Posterior vena cava (tissue), 2 donors: ENCODE measurements around the gene SCARF1. TPM values are rescaled to one million over a fixed set of nuclear protein-coding genes. Genes with fewer than 3 reads are reported as not detected.

Source experiments
- DNase-seq: peaks from one replicate; pipeline ENCODE4 v3.0.0-alpha.2; 2020; ENCODE audit warnings: low spot score
- intact Hi-C, 2 donors: fragments of 100-400 bp; cut with DNase I; formaldehyde crosslinking; loops; one replicate each; pipeline versions ENCODE4 v1.14.1 to v1.14.2; 2022 to 2023
- total RNA-seq, 2 donors: library from RNA; stranded (reverse); fragmentation: NEBNext Ultra II Directional; extraction: Animal tissue kit (Norgen Biotek cat#: 25700); gene quantifications; one replicate each; pipeline ENCODE4 v1.2.1, GENCODE V29; 2021
- donor health status: DM: yes; HTN: yes; CAD: no.
- donor health status: DM: yes; HTN: yes; CAD: no.

The SCARF1 gene
- total RNA-seq, 2 donors from 2014 or later, result 13.0 to 13.9 TPM

- intact Hi-C loops, result no loop called here
- no peak for DNase-seq
Observed at GRCh38 chr17:1636732-1637285, 8.7 kb downstream of the SCARF1 start.

DNA sequence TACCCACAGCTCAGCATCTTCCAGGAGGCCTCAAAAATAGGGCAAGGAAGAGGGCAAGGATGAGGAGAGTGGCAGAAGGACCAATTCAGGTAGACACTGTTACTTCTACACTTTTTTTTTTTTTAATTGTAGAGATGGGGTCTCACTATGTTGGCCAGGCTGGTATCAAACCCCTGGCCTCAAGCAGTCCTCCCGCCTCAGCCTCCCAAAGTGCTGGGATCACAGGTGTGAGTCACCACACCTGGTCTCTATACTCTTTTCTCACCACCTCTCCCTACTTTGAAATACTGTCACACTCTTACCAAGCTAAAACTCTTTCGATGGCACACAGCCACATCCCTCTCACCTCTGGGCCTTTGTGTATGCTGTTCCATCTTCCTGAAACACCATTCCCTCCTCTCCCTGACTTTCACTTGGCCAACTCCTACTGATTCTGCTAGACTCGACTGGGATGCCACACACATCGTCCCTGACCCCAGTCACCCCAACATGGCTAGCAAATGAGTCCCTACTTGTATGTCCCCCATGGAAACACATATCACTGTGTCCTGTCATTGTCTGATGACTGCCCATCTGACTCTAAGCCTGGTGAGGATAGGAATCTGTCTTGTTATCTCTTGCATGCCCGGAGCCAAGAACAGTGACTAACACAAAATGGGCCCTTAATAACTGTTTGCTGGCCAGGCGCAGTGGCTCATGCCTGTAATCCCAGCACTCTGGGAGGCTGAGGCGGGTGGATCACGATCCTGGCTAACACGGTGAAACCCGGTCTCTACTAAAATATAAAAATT is 9.7 kb downstream of the SCARF1 start:
- intact Hi-C loops, result no loop called here
- no peak for DNase-seq

DNA sequence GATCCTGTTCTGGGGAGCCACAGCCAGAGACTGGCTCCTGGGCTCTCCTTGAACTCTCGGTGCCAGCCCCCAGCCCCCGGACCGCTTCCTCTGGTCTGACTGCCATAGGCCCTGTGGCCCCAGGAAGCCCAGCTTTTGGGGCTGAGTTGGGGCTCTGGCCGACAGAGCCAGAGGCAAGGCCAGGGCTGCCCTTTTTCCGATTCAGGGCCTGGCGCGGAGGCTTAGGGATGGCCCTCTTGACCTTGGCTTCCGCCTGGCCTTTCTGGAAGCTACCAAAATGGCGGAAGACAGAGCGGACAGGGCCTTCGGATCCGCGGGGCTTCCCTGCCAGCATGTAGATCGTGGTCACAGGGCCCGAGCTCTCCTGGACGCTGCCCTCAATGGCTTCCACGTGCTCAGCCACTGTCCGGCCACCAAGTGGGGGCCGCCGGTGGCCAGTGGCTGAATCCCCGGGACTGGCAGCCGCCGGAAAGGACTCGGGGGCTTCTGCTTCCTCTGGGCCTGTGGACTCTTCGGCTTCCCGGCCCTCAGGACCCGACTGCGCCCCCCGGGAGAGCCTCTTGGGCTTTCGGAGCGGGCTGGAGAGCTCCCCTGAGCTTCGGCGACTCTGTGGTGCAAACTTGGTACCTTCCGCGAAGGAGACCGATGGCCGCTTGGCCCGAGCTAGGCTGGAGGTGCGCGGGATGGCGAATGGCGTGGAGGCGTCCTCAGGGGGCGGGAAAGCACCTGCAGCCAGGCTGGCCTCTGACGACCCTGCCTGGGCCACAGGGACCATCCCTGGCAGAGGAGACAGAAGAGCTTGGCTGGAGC is 10.5 kb downstream of the SCARF1 start:
- intact Hi-C loops, result no loop called here
- DNase-seq, result no peak

DNA sequence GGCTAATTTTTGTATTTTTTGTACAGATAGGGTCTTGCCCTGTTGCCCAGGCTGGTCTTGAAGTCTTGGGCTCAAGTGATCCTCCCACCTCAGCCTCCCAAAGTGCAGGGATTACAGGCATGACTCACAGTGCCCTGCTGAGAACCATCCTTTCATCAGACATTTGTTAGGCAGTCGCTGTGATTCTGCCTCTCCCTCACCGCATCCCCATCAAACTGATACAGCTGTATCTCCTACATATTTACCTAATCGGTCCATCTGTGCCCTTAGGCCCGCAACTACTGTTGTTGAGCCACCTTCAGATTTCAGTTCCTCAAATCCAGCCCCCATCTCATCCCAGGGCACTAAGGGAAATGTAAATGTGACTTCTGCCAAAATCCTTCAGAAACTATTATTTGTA is 14.9 kb downstream of the SCARF1 start:
- DNase-seq, result no peak
- intact Hi-C loops, result no loop called here

DNA sequence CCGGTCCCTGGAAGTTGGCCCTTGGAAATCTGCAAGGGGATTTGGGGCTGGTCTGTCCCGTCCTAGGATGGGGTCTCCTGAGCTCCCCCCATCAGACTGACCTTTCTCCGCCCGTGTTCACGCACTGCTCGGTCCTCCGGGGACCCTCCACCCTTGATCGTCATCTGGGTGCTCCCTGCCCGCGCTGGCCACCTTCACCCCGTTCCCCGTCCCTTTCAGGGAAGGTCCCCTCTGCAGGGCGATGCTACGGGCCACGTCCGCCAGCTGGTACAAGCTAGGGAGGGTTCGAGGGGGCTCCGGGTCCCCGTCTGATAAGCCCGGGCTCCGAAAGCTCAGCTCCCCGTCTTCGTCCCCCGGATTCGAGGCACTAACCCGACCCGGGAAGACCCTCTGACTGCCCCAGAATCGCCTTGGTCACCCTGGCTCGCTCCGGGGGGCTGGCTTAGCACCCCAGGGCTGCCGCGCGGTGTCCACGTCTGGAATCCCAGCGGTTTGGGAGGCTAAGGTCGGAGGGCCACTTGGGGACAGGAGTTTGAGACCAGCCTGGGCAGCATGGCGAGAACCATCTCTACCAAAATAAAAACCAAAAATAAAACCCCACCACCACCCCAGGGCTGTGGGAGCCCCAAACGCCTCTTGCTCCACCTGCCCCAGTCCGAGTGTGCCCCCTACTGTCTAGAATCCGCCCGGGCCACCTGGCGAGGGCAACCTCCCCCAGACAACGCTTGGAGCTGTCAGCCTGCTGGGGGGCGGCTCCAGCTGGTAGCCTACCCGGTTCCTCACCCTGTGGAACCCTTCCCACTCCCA is 15.8 kb downstream of the SCARF1 start:
- DNase-seq, result no peak

DNA sequence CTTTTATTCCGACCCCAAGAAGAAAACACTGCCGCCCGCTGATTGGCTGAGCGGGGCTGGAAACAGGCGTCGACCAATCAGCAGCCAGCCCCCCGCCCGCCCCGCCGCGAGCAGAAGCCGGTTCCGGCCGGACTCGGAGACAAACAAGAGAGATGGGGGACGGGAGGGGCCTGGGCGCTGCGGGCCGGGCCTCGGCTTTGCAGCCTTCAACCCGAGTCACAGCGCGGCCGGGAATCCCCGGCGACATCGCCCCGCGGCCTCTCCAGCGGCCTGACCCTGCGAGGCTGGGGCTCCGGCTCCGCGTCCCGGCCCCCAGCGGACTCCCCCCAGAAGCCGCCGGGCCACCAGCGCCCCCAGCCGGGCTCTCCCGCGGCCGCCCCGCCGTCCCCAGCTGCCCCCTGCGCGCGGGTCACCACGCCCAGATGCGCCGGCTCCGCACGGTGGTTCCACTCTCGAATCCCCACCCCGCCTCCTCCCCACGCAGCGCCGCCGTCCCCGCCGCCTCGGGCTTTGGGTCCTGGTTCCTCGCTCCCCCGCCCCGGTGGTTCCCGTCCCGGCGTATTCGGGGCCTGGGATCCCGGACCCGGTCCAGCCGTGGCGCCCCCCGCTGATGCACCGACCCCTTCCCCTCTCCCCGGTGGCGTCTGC is 16.6 kb downstream of the SCARF1 start:
- intact Hi-C loops, result loop anchor here (5.0 kb wide), 2 partner anchors 37 to 52 kb away; no protein-coding TSS in a partner anchor
- DNase-seq, result peak; percentile 98

More for the DNA sequence above, 15.8 kb downstream of the SCARF1 start:
- intact Hi-C loops, result loop anchor here (5.0 kb wide), 2 partner anchors 37 to 52 kb away; no protein-coding TSS in a partner anchor

GRCh38 chr17:1627982-1628855 is 17.3 kb downstream of the SCARF1 start, which contains the start of gene SLC43A2:
SLC43A2 (minus strand) TSS chr17:1628834; CDS start chr17:1627874, 960 bp downstream.
- intact Hi-C loops, result loop anchor here (5.0 kb wide), 2 partner anchors 36 to 51 kb away; no protein-coding TSS in a partner anchor
- peak; percentile 95 for DNase-seq

DNA sequence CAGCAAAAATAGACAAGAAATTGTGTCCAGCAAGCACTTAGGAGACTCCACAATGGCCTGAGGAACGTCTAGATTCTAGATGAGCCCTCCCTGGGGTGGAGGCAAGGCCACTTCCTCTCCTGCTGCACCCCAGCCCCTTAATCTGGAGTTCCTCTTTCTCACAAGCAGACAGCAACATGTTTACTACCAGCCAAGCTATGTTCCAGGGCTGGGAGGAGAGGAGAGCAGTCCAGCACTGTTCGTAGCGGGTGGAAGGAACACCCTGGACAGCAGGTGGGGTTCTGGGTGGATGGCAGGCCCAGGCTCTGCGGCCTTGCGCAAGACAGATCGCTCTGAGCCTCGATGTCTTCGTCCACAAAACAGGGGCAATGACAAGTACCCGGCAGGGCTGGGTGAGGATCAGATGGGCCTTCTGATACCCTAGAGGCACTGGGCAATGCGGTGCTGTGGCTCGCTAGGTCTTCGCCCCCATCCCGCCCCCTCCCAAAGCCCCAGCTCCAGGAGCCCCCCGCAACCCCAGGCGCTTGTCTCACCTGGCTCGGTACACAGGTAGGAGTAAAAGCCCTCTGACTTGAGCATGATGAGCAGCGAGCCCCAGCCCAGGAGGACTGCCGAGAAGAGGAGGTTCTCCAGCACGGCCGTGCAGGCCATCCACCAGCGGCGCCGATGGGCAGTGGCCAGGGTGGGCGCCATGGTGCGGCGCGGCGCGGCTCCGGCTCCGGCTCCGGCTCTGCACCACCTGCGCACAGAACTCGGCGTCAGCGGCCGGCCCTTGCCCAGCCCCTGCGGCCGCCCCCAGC is 18.1 kb downstream of the SCARF1 start:
- intact Hi-C loops, result loop anchor here (5.0 kb wide), 2 partner anchors 35 to 50 kb away; no protein-coding TSS in a partner anchor
- no peak for DNase-seq

- intact Hi-C loops, result loop anchor here (1.0 to 5.0 kb wide), 3 partner anchors 30 to 49 kb away; no protein-coding TSS in a partner anchor
Observed at GRCh38 chr17:1626333-1626732, 19.2 kb downstream of the SCARF1 start.

DNA sequence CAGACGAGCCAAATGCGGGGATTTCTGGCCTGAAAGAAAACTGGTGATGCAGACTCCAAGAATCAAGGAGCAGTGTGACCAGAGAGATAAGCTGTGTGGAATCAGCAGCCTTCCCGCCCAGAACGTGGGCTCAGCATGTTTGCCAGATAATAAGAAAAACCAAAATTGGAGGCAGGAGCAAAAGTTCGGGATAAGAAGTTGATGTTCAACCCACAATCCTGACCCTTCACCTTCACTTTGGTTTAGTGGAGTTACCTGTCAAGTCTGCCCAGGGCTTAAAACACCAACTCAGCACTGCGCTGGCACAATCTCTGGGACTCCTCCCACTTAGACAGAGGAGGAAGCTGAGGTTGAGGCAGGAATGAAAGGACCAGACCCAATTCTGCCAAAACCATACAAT is 20.0 kb downstream of the SCARF1 start:
- DNase-seq, result no peak
- intact Hi-C loops, result loop anchor here (5.0 kb wide), 2 partner anchors 33 to 48 kb away; no protein-coding TSS in a partner anchor

More at GRCh38 chr17:1626333-1626732, 19.2 kb downstream of the SCARF1 start:
- DNase-seq, result no peak

DNA sequence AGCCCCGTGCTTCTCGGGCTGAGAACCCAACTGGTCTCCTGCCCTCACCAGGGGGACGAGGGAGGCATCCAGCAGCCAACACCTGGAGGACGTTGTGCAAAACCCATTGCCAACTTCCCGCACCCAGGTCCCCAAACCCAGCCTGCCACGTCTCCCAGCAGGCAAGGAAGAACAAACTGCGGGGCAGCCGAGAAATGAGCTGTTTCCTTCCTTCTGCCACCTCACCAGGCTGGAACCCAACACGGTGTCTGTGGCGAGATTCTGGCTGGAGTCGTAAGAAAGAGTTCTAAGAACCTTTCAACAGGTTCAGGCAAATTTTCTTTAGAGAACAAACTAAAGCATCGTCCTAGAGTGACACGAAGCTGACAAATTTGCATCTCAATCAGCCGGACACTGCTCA is 20.5 kb downstream of the SCARF1 start:
- DNase-seq, result no peak
- intact Hi-C loops, result loop anchor here (5.0 kb wide), 2 partner anchors 33 to 48 kb away; no protein-coding TSS in a partner anchor

- intact Hi-C loops, result loop anchor here (5.0 kb wide), 2 partner anchors 32 to 47 kb away; no protein-coding TSS in a partner anchor
- no peak for DNase-seq
Observed at GRCh38 chr17:1624650-1625049, 20.9 kb downstream of the SCARF1 start.

- DNase-seq, result no peak
- intact Hi-C loops, result no loop called here
Observed at GRCh38 chr17:1623057-1623630, 22.4 kb downstream of the SCARF1 start.

DNA sequence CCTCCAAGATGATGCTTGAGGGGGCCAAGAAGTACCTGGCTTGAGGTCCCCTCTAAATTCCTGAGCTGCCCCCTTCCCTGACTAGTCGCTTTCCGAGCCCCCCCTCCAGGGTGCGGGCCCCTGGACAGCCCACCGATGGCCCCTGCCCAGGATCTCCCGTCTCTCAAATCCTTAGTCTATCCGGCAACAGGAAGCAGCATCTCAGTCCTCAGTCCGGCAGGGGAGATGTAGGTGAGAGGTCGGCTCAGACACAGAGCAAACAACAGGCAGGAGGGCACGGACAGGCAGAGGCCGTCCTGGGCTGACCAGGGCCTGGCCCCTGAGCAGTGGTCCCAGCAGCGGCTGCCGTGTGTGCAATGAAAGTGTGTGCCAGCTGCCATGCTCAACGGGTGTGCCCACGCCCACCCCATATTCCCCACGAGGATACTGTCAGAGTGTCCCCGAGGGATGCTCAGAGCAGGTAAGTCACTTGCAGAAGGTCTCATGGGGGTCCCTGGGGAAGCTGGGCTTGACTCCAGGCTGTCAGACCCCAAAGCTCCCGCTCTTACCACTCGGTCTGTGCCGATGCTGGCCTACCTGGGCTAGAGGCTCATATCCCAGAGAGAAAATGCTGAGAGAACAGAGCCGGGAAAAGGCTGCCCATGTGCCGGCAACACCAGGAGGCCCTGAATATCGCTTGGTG is 24.1 kb downstream of the SCARF1 start:
- intact Hi-C loops, result no loop called here
- no peak for DNase-seq

GRCh38 chr17:1620486-1620885 is 25.0 kb downstream of the SCARF1 start:
- no peak for DNase-seq
- intact Hi-C loops, result no loop called here
